ENCODE measurements around the gene ENPP7.
"Not testable (repeated sequence)": the region's sequence is repeated elsewhere in the genome, so short reads cannot be mapped to it uniquely, and the experiment has no call there.

Gene ENPP7

GRCh38 chr17:79749958-79750357, 19.2 kb downstream of the ENPP7 start:
- no peak for DNase-seq

- DNase-seq: no peak
These were observed 20.2 kb downstream of the ENPP7 start for GRCh38 chr17:79750650-79751545.

DNA sequence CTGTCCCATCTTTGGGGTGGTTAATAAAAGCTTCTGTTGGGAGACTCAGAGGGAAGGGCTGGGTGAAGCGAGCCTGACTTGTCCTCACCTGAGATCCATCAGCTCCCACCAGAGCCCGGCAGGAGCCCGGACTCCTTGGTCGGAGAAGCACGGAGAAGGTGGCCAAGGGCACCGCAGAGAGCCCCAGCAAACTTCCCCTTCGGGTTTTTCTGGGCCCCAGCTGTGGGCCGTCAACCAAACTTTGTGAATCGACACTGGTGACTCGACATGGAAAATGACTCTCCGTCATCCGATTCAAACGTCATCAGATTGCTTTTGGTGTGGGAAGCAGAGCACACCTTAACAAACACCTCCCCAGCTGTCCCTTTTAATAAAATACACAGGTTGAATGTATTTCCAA, 21.4 kb downstream of the ENPP7 start:
- DNase-seq: no peak

- no peak for DNase-seq
These were observed 23.6 kb downstream of the ENPP7 start for GRCh38 chr17:79754370-79754769.

DNA sequence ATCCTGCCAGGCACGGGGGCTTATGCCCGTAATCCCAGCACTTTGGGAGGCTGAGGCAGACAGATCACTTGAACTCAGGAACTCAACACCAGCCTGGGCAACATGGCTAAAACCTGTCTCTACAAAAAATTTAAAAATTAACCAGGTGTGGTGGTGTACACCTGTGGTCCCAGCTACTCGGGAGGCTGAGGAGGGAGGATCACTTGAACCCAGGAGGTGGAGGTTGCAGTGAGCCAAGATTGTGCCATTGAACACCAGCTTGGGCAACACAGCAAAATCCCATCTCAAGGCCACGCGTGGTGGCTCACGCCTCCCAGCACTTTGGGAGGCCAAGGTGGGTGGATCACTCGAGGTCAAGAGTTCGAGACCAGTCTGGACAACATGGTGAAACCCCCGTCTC, 24.2 kb downstream of the ENPP7 start:
- not testable (repeated sequence) for DNase-seq

- no peak for DNase-seq
These were observed 24.8 kb downstream of the ENPP7 start for GRCh38 chr17:79755591-79755990.

- DNase-seq: no peak
These were observed 26.5 kb downstream of the ENPP7 start for GRCh38 chr17:79757140-79757745.

- DNase-seq: no peak
These were observed 27.5 kb downstream of the ENPP7 start for GRCh38 chr17:79758271-79758670.

GRCh38 chr17:79760197-79760906, 29.6 kb downstream of the ENPP7 start:
- DNase-seq: no peak

GRCh38 chr17:79761894-79762589, 31.3 kb downstream of the ENPP7 start:
- DNase-seq: no peak

DNA sequence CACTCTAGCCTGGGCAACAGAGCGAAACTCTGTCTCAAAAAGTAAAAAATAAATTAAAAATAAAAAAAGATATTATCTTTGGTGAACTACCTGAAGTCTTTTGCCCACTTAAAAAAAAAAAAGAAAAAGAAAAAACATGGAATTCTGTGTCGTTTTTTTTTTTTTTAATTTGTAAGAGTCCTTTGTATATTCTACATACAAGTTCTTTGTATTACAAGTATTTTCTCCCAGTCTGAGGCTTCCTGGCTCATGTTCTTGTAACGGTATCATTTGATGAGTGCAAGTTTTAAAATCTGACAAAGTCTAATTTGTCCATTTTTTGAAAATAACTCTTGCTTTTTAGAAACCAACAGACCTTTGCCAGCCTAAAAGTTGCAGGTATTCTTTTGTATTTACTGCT, 35.0 kb downstream of the ENPP7 start:
- DNase-seq: no peak

GRCh38 chr17:79769570-79770506, 39.1 kb downstream of the ENPP7 start:
- no peak for DNase-seq

DNA sequence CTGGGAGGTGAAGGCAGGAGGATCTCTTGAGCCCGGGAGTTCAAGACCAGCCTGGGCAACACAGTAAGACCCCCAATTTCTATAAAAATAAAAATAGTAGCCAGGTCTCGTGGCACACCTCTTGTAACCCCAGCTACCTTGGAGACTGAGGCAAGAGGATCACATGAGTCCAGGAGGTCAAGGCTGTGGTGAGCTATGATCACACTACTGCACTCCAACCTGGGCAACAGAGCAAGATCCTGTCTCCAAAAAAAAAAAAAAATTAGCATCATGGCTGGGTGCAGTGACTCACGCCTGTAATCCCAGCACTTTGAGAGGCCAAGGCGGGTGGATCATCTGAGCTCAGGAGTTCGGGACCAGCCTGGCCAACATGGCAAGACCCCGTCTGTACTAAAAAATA, 40.5 kb downstream of the ENPP7 start:
- DNase-seq: no peak

DNA sequence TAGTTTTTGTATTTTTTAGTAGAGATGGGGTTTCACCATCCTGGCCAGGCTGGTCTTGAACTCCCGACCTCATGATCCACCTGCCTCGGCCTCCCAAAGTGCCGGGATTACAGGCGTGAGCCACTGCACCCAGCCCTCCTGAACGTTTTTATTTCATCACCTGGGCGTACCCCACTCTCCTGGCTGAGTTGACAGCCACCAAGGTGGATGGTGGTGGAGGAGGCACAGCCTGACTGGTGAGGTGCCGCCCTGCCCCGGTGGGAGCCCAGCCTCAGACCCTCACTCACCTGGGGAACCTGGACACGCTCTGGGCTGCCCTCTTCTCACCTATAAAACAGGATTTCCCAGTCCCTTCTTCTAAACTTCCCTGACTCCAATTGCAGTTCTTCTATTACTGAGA, 42.0 kb downstream of the ENPP7 start:
- DNase-seq: not testable (repeated sequence)

- no peak for DNase-seq
These were observed 43.8 kb downstream of the ENPP7 start for GRCh38 chr17:79774561-79774975.

DNA sequence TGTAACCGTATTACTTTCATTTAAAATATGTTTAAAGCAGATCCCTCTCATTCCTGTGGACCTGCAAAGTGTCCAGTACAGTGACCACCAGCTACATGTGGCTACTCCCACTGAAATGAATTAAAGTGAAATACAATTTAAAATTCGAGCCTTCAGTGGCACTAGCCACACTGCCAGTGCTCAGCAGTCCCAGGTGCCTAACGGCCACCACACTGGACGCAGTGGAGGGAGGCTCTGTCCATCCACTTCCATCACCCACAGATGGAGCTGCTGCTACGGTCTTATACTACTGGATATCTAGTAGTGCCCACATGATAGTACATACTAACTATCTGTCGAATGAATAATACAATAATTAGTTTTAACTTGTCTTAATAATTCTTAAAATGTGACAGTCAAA, 44.9 kb downstream of the ENPP7 start:
- DNase-seq: no peak

GRCh38 chr17:79776376-79777119, 45.8 kb downstream of the ENPP7 start:
- no peak for DNase-seq

- peak in 1 of 2 experiments; percentile 46 for DNase-seq
These were observed 46.6 kb downstream of the ENPP7 start for GRCh38 chr17:79777120-79777893.

- DNase-seq: peak; percentile 64 to 82
These were observed 47.3 kb downstream of the ENPP7 start, which contains the start of gene CBX2 for GRCh38 chr17:79777894-79778503. TSS of gene CBX2 (plus strand) at chr17:79778148. CDS start at chr17:79778236, 88 bp downstream.

Data from NCI-H187 (cell line).